K562 (cell line): ENCODE results near the gene AIFM3. TPM values are rescaled to one million over a fixed set of nuclear protein-coding genes. Genes with fewer than 3 reads are reported as not detected.

Experiments
- BACH1 ChIP-seq: fragments of 200-800 bp; sonication (Bioruptor generic); IDR thresholded peaks from 2 replicates; pipeline ENCODE4 v1.6.1; 2016; ENCODE audit warnings: missing genetic modification characterization, missing compliant biosample characterization
- CEBPB ChIP-seq: fragments of 450-650 bp; IDR thresholded peaks from 2 replicates; pipeline ENCODE4 v1.6.1; 2016; ENCODE audit warnings: missing genetic modification characterization, missing compliant biosample characterization
- GTF2A2 ChIP-seq: IDR thresholded peaks from 2 replicates; pipeline ENCODE4 v1.6.1; 2016; ENCODE audit warnings: mild to moderate bottlenecking, missing genetic modification characterization, missing compliant biosample characterization
- JUN ChIP-seq, 2 experiments: sonication (generic) in 1 of 2; formaldehyde crosslinking in 1 of 2; IDR thresholded peaks; 2 replicates each; pipeline versions ENCODE4 v1.6.1 to v1.8.0; 2012 to 2022; ENCODE audit warnings: borderline replicate concordance in 2 of 2, mild to moderate bottlenecking in 2 of 2, improper control_type of control experiment in 1 of 2, low read depth in 1 of 2, low read length in 1 of 2, missing genetic modification reagents in 1 of 2
- NCOA6 ChIP-seq: fragments of 450-650 bp; IDR thresholded peaks from 2 replicates; pipeline ENCODE4 v1.6.1; 2017; ENCODE audit warnings: mild to moderate bottlenecking
- NR2F6 ChIP-seq: fragments of 450-650 bp; formaldehyde crosslinking; IDR thresholded peaks from 2 replicates; pipeline ENCODE4 v1.4.0; 2020; ENCODE audit warnings: mild to moderate bottlenecking
- PRMT5 ChIP-seq: sonication (generic); formaldehyde crosslinking; IDR thresholded peaks from 2 replicates; pipeline ENCODE4 v1.5.0; 2020; ENCODE audit warnings: missing genetic modification reagents
- REST ChIP-seq, 2 experiments: fragments of 450-650 bp; formaldehyde crosslinking in 1 of 2; IDR thresholded peaks; 2 replicates each; pipeline versions ENCODE4 v1.4.0 to v1.6.1; 2014 to 2020; ENCODE audit warnings: mild to moderate bottlenecking in 2 of 2, borderline replicate concordance in 1 of 2, low read depth in 1 of 2
- SMAD2 ChIP-seq: fragments of 150-350 bp; IDR thresholded peaks from 2 replicates; pipeline ENCODE4 v1.6.1; 2014; ENCODE audit warnings: low read depth, mild to moderate bottlenecking, low read length
- WHSC1 ChIP-seq: IDR thresholded peaks from one replicate; pipeline ENCODE4 v1.6.1; 2012; ENCODE audit warnings: low read length, control low read depth, inconsistent platforms
- ZNF592 ChIP-seq: fragments of 450-650 bp; IDR thresholded peaks from 2 replicates; pipeline ENCODE4 v1.6.1; 2017; ENCODE audit warnings: antibody characterized with exemption, mild to moderate bottlenecking
- ZNF75A ChIP-seq: fragments of 450-650 bp; formaldehyde crosslinking; IDR thresholded peaks from 2 replicates; pipeline ENCODE4 v1.4.0; 2020; ENCODE audit warnings: mild to moderate bottlenecking
- polyA plus RNA-seq, 8 experiments: library from polyadenylated mRNA; depleted of rRNA in 4 of 8; stranded (reverse) in 5 of 8; unstranded in 3 of 8; fragments of >200 nt; fragmentation: Nextera tagmentation in 2 of 8; fragmentation: Illumina TruSeq in 1 of 8; extraction: Ambion mirVana in 2 of 8; extraction: Trizol in 1 of 8; gene quantifications; 2 replicates each; pipeline versions ENCODE4 v1.2.1 to v1.2.3, GENCODE V29; 2011 to 2014; ENCODE audit warnings: inconsistent platforms in 1 of 8, missing spikeins in 1 of 8
- total RNA-seq, 7 experiments: library from RNA; depleted of rRNA in 6 of 7; stranded (reverse); fragments of >200 nt in 6 of 7; fragmentation: Illumina TruSeq in 2 of 7; extraction: Trizol in 2 of 7; gene quantifications; 2 replicates each; pipeline versions ENCODE4 v1.2.1 to v1.2.3, GENCODE V29; 2011 to 2021; ENCODE audit warnings: low replicate concordance in 1 of 7
- TF ChIP-seq, protein P1 (sequence below), 2 experiments: fragments of 450-650 bp; conservative IDR thresholded peaks; 2 replicates each; pipeline ENCODE4 v1.6.1; 2017; ENCODE audit warnings: mild to moderate bottlenecking in 2 of 2, moderate library complexity in 2 of 2

Gene AIFM3
- total and polyA plus RNA-seq, 9 of the 15 experiments (the other 6 are each of a cell fraction or from before 2014, with no cell fraction given): 0.03 to 0.20 (median 0.07) TPM; not detected in 1

DNA sequence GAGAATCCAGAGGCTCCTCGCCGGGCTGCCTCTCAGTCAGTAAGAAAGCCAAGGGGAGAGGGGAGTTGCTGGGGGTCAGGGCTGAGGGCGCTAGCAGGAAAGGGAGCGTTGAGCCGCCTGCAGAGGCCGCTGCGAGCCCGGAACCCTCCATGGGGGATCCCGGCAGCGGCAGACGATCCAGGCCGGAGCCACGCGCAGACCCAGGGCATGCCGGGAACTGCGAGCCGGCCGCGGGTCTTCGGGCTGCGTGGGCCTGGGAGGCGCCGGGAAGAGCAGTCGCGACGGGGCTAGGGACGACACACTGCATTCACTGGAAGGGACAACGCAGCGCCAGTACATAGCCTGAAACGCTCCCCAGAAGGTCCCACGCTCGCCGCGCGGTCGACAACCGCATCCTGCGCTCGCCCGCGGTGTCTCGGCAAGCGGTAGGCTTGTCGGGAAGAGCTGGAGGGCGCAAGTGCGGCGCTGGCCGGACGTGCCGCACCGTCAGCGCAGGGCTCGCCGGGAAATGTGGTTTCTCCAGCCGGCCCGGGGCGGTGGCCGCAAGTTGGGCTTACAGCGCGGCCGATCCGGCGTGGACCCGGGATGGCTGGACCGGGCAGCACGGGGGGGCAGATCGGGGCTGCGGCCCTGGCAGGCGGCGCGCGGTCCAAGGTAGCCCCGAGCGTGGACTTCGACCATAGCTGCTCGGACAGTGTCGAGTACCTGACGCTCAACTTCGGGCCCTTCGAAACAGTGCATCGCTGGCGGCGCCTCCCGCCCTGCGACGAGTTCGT is 14.9 kb downstream of the AIFM3 start, which contains the start of gene LZTR1 (continued):
- TF ChIP-seq, protein P1, sequence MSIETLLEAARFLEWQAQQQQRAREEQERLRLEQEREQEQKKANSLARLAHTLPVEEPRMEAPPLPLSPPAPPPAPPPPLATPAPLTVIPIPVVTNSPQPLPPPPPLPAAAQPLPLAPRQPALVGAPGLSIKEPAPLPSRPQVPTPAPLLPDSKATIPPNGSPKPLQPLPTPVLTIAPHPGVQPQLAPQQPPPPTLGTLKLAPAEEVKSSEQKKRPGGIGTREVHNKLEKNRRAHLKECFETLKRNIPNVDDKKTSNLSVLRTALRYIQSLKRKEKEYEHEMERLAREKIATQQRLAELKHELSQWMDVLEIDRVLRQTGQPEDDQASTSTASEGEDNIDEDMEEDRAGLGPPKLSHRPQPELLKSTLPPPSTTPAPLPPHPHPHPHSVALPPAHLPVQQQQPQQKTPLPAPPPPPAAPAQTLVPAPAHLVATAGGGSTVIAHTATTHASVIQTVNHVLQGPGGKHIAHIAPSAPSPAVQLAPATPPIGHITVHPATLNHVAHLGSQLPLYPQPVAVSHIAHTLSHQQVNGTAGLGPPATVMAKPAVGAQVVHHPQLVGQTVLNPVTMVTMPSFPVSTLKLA (conservative IDR thresholded peaks at IDR 0.05): no peak
- TF ChIP-seq GTF2A2 (tag) (peak; percentile 79), ZNF75A (CRISPR knock-in tag) (peak; percentile 85), CEBPB (no peak), NCOA6 (no peak), BACH1 (tag) (no peak), PRMT5 (CRISPR knock-in tag) (no peak), WHSC1 (peak; percentile 83), SMAD2 (peak; percentile 95), REST (IDR thresholded peaks at IDR 0.05; ENCODE audit: borderline replicate concordance) (no peak), REST (CRISPR knock-in tag; IDR thresholded peaks at IDR 0.05; ENCODE audit: low read depth) (peak; percentile 95), ZNF592 (no peak), JUN (IDR thresholded peaks at IDR 0.05; ENCODE audit: borderline replicate concordance, low read depth, low read length) (peak; percentile 73), JUN (CRISPR knock-in tag; IDR thresholded peaks at IDR 0.05; ENCODE audit: borderline replicate concordance) (no peak), NR2F6 (CRISPR knock-in tag) (peak; percentile 92)
